ENCODE data around the gene ZNF384.

Gene ZNF384

GRCh38 chr12:6735448-6736191, 46.4 kb upstream of the ZNF384 start:
- Histone ChIP-seq H3K27ac (ENCODE audit: extremely low read depth, low read depth, low read length) (no peak overlapping the region), H3K4me3 (ENCODE audit: low read depth, low read length) (no peak overlapping the region), H3K9me3 (ENCODE audit: control insufficient read depth, insufficient read depth, low read depth, low read length) (no peaks in the 10 kb centered on the region), H3K36me3 (ENCODE audit: control insufficient read depth in 2 of 2, insufficient read depth in 1 of 2, low read length in 2 of 2) (peaks cover 3 to 26% of the 10 kb centered on the region in 2 experiments; a peak in 2 of 3 replicates), H3K4me1 (ENCODE audit: control insufficient read depth, insufficient read depth, low read length) (no peaks in the 10 kb centered on the region)
- ChIA-PET CTCF (interaction anchor here (0.5 to 2.9 kb wide), 7 partner anchors 12 to 99 kb away, joined by 3 to 17 read pairs (median 3); partner anchors contain the start of genes COPS7A and MLF2), POLR2A (interaction anchor here (1.0 to 2.6 kb wide), 2 partner anchors 17 to 117 kb away, joined by 3 to 13 read pairs; partner anchors contain the start of genes MLF2 and USP5)
- TF ChIP-seq ZNF610 (tag by site-specific recombination; IDR thresholded peaks at IDR 0.05; ENCODE audit: borderline replicate concordance) (no peak), ZNF133 (tag by site-specific recombination; IDR thresholded peaks at IDR 0.05) (no peak), ZBTB21 (tag by site-specific recombination; IDR thresholded peaks at IDR 0.05) (no peak), ZNF24 (tag by site-specific recombination; IDR thresholded peaks at IDR 0.05) (no peak), ZNF639 (tag by site-specific recombination; IDR thresholded peaks at IDR 0.05) (no peak), AEBP2 (tag by site-specific recombination; IDR thresholded peaks at IDR 0.05; ENCODE audit: borderline replicate concordance) (no peak), ZNF114 (tag by site-specific recombination; IDR thresholded peaks at IDR 0.05) (no peak), ZNF23 (tag by site-specific recombination; IDR thresholded peaks at IDR 0.05; ENCODE audit: borderline replicate concordance) (no peak), ZNF366 (tag by site-specific recombination; conservative IDR thresholded peaks at IDR 0.05) (no peak), BCL11B (tag by site-specific recombination; IDR thresholded peaks at IDR 0.05; ENCODE audit: low read depth) (no peak), YY1 (tag by site-specific recombination; IDR thresholded peaks at IDR 0.05) (no peak), ZNF132 (tag by site-specific recombination; IDR thresholded peaks at IDR 0.05; ENCODE audit: borderline replicate concordance) (no peak), ZNF184 (tag by site-specific recombination; IDR thresholded peaks at IDR 0.05) (no peak), ZNF18 (tag by site-specific recombination; IDR thresholded peaks at IDR 0.05) (no peak), ZNF2 (tag by site-specific recombination; IDR thresholded peaks at IDR 0.05) (0 out of 2 replicates have a peak, but pooled peaks have one; percentile 29), ZNF311 (tag by site-specific recombination; IDR thresholded peaks at IDR 0.05; ENCODE audit: borderline replicate concordance) (no peak), ZEB2 (tag by site-specific recombination; IDR thresholded peaks at IDR 0.05) (no peak; the same call in 1 of the 2 replicates), SCRT1 (tag by site-specific recombination; IDR thresholded peaks at IDR 0.05; ENCODE audit: borderline replicate concordance) (no peak), ZNF202 (tag by site-specific recombination; IDR thresholded peaks at IDR 0.05; ENCODE audit: borderline replicate concordance) (no peak), PRDM6 (tag by site-specific recombination; IDR thresholded peaks at IDR 0.05) (no peak), ZNF658 (tag by site-specific recombination; IDR thresholded peaks at IDR 0.05) (no peak), ZBTB6 (tag by site-specific recombination; IDR thresholded peaks at IDR 0.05) (no peak), ATF2 (tag by site-specific recombination; IDR thresholded peaks at IDR 0.05; ENCODE audit: low read depth) (no peak), ZNF626 (tag by site-specific recombination; IDR thresholded peaks at IDR 0.05) (no peak), ZNF670 (tag by site-specific recombination; IDR thresholded peaks at IDR 0.05; ENCODE audit: low read depth) (no peak), ZNF302 (tag by site-specific recombination; IDR thresholded peaks at IDR 0.05; ENCODE audit: low read depth) (no peak), PRDM1 (tag by site-specific recombination; IDR thresholded peaks at IDR 0.05) (0 out of 2 replicates have a peak, but pooled peaks have one; percentile 16), ZNF266 (tag by site-specific recombination; IDR thresholded peaks at IDR 0.05; ENCODE audit: low read depth) (no peak), ZNF112 (tag by site-specific recombination; IDR thresholded peaks at IDR 0.05) (no peak)
